NCI-H1048 (cell line): ENCODE measurements around the gene TRIM10.

ENCODE experiments used
- DNase-seq: peaks from one replicate; lab custom pipeline; 2025; lab: John Stamatoyannopoulos, UW

TRIM10 gene

GRCh38 chr6:30160785-30161531 is at the start of gene TRIM10:
TRIM10 (minus strand) TSS chr6:30161211; CDS start chr6:30160858, 353 bp downstream.
- DNase-seq, result no peak

- no peak for DNase-seq
These were observed 46.7 kb upstream of the TRIM10 start for GRCh38 chr6:30207619-30208295.

DNA sequence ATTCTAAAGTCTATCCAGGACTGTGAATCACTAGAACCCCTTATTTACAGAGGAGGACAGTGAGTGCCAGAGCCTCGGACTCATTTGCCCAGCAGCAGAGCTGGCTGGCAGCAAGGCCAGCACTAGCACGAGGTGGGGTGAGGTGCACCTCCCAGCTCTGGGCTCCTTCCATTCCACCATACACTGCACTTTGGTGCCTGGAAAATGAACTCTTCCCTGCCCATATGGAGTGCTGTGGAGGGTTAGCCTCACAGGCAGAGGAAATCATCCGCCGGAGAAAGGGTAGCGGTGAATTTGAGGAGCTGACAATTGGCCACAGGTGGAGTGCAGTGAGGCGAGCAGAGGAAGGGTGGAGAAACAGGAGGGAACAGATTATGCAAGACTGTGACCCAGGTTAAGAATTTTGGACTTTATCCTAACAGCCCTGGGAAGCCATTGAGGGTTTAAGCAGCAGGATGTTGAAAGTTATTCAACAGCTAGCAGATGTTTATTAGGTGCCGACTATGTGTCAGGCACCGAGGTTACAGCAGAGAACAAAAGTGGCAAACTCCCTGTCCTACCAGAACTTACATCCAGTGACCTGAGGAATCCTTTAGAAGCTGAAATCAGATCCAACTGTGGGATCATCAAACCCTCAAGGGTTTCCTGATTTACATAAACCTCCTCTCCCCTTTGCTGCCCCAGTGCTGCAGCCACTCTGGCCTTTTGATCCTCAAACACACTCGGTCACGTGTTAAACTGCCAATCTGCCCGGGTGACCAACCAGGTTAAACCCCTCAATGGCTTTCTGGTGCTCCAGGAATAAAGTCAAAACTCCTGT is 46.0 kb upstream of the TRIM10 start:
- no peak for DNase-seq

DNA sequence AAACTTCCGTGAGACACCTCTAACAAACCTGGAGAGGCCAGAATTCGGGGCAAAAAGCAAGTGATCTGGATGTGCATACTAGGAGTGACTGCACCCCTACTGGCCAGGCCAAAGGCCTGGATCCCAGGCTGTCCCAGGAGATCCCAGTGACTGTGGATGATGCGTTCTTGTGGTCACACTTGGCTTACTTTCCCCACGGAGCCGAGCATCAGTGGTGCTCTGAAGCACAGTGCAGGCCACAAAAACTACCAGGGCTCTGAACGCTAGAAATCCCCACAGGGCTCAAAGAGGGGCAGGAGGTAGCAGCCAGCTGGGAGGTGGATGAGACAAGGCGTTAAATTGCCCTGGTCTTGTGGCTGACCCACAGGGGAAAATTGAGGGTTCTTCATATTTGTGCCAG is 45.1 kb upstream of the TRIM10 start:
- DNase-seq, result no peak

GRCh38 chr6:30204116-30204515 is 43.1 kb upstream of the TRIM10 start:
- no peak for DNase-seq

DNA sequence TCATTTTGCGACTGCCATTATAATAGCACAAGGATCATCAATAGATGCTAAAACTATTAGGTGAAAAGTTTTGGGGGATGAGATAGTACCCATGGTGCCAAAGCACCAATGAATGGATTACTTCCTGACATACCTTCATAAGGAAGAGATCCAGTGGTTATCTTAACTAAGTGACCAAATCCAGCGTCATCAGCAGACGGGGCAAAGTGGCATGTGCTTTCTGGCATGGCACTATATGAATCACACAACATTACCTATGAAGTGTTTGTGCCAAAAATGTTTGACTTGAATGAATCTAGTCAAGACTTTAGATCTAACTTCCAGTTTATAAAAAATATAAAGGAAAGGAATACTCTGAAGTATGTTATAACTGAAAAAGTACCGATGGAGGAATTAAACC is 41.4 kb upstream of the TRIM10 start:
- DNase-seq, result no peak

GRCh38 chr6:30200551-30201281 is 39.7 kb upstream of the TRIM10 start:
- DNase-seq, result no peak

GRCh38 chr6:30198166-30199084 is 37.4 kb upstream of the TRIM10 start:
- DNase-seq, result no peak

- no peak for DNase-seq
These were observed 35.4 kb upstream of the TRIM10 start for GRCh38 chr6:30196376-30196775.

DNA sequence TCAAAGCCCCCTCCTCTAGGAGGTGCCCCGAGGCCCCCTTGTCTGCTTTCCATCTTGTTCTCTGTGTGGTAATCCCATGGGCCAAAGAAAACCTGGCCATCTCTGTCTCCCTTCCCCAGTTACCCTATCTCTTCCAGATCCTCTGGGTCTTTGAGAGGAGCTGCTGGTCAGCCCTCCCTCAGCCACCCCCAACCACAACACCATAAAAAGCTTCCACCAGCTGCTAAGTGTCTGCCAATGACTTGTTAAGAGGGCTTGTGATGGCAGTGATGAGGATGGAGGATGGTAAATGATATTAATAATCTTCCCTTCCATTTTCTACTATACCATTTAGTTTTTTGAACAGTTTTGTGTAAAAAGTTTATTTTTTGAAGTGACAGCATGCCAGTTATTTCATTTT is 34.9 kb upstream of the TRIM10 start:
- DNase-seq, result no peak

DNA sequence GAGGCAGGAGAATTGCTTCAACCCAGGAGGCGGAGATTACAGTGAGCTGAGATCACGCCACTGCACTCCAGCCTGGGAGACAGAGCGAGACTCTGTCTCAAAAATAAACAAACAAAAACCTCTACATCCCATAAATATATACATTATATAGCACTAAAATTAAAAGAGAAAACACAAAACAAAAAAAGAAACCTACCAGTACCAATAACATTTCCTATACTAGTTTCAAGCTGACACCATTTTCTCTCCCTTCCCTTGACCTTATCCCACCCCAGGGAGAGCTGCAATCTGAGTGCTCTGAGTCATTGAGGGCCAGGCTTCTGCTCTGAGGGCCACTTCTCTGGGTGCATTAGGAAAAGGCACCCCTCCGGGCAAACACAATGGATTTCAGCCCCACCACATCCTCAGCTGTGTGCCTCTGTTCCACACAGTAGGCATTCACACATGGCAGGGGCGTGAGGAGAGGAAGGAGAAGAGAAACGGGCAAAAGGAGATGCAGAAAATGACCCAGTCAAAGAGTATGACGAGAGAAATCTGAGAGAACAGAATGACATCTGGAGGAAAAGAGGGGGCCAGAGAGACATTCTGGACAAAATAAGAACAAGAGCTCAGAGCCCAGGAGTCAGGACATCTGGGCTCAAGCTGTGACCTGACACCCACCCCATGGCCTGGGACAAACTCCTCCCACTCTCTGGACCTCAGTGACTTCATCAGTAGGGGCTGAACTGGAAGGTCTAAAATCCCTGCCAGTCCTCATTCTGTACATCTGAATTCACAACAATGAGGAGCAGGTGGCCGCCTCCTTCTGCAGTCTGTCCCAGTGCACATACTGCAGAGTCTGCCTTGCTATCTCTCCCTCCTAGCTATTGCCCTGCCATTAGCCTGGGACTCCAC is 34.0 kb upstream of the TRIM10 start:
- DNase-seq, result no peak

DNA sequence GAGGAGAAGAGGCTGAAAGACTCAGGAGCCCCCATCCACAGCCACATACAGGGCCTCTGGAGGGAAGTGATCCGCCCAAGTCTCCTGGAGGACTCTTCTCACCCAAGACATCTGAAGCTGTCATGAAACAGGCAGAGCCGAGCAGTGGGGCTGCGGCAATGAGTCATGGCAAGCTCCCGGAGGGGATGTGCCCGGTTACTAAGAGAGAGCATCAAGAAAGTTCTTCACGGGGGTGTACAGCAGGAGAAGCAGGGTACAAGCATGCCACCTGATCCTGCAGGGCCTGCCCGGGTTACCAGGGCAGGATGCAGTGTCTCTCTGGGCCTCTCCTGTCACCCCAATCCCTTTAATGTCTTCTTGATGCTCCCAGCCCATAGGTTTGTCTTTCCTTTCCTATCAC is 31.1 kb upstream of the TRIM10 start:
- no peak for DNase-seq

DNA sequence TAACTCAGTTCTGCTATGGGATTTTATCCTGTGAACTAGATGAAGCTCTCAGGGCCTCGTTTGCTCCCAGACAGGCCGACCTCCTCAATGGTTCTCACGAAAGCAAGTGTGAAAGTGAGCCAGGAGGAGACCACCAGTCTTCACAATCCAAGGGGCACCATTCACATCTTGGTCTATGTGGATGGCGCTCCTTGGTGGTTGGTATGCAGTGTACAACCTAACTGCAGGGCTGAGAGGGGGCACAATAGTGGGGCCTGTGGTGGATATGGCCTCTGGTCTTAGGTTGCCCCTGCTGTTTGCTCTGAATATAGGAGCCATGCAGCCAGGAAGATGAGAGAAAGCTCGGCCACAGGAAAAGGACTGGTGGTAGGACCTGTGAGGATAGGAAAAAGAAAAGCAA is 27.5 kb upstream of the TRIM10 start:
- no peak for DNase-seq

- DNase-seq, result no peak
These were observed 25.0 kb upstream of the TRIM10 start for GRCh38 chr6:30185846-30186484.

DNA sequence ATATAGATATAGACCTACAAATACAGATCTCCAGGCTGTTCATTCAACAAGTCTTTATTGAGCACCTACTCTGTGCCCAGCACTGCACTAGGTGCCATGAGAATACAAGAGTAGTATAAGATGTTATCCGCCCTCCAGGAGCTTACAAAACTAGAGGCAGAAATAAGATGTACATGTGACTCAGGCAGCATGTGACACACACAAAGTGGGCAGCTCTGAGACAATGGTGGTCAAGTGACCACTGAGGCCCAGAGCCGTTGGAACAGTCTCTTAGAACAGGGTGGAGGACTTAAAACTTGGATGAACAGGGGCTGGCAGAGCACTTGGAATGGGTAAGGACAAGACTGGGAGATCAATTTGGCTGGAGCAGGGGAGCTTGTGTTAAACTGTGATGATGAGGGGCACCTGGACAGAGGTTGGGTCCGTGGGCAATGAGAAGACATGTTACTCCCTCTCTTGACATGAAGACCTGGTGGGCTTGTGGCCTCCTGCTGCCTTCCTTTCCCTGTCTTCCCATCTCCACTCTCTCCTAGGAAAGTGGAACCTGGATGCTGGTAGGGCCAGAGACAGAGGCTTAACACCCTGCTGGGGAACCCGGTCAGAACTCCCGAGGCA is 23.5 kb upstream of the TRIM10 start:
- DNase-seq, result no peak

DNA sequence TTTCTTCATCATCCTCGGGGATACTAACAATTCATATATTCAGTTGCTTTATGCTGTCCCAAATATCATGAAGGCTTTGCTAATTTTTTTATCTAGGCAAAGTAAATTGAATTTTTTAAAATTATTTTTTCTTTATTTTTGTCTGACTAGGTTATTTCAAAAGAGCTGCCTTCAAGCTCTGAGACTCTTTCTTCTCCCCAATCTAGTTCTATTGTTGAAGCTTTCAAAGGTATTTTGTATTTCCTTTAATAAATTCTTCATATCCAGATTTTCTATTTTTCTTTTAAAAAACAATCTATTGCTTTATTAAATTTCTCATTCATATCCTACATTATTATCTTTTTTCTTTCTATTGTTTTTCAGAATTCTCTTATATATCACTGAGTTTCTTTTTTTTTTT is 19.1 kb upstream of the TRIM10 start:
- DNase-seq, result no peak

GRCh38 chr6:30178837-30179236 is 17.8 kb upstream of the TRIM10 start:
- DNase-seq, result no peak

DNA sequence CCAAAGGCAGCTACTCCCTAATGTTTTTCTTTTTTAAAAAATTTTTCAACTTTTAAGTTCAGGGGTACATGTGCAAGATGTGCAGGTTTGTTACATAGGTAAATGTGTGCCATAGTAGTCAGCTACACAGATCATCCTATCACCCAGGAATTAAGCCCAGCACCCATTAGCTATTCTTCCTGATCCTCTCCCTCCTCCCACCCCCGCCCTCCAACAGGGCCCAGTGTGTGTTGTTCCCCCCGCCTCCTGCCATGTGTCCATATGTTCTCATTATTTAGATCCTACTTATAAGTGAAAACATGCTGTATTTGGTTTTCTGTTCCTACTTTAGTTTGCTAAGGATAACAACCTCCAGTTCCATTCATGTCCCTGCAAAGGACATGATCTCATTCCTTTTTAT is 14.8 kb upstream of the TRIM10 start:
- DNase-seq, result no peak

- DNase-seq, result no peak
These were observed 11.7 kb upstream of the TRIM10 start for GRCh38 chr6:30172681-30173080.
